NCI-H526 treated with DMSO at 0.1 percent for 48 hours (cell line): ENCODE data around the gene PGC.
A peak's percentile ranks its signal among the peaks of the same experiment; 100 is the strongest.

ENCODE experiments used
- DNase-seq: peaks from one replicate; lab custom pipeline; 2025; lab: John Stamatoyannopoulos, UW

The PGC gene

DNA sequence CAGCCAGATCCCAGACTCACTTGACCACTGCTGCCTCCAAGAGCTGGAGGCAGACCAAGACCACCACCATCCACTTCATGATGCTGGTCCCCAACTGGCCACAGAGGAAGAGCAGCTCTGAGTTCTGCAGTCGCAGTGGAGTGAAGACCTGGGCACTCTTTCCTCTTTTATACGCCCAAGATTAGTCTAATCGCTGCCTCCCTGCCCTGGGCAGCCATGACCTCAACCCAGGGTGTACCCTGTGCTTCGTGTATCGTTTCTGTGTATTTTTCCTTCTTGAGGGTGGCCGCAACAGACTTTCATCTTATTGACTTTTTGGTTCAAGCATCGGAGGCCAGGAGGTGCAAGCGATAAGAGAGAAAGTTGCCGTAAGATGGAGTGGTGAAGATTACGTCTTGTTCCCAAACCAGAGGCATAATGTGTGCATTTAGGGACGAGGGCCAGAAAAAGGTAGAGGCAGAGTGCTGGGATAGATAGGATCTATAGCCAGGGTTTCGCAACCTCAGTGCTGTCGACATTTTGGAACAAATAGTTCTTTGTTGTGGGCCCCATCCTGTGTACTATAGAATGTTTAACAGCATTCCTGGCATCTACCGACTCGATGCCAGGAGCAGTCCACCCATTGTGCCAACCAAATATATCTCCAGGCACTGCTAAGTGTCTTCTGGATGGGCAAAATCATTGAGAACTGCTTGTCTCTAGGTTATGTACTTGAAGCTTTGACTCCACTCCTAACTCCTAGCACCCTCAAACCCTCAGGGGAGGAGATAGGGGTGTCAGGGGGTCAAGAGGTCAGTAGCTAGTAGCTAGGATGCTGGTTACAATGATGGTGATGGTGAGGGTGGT, at the start of gene PGC:
Gene PGC (minus strand): TSS at position 142 of the 846 bp plus-strand sequence. CDS start 63 bp downstream, at position 79.
- no peak for DNase-seq

DNA sequence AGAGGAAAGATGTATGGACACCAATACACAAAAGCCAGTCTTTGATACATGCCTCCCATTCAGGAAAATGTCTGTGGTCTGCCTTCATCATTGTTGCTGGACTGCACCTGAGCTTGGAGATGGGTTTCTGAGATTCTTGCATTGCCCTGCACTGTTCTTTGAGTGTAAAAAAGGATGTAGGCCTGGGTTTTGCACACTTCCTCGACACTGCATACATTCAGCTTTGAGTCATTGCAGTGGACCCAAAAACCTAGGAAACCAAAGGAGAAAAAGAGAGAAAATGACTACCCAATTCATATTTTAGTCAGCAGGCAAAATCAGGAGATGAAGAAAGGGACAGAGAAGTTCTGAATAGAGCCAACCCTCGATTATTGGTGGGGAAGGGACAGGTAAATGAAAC, 49.3 kb upstream of the PGC start:
- DNase-seq, result no peak

DNA sequence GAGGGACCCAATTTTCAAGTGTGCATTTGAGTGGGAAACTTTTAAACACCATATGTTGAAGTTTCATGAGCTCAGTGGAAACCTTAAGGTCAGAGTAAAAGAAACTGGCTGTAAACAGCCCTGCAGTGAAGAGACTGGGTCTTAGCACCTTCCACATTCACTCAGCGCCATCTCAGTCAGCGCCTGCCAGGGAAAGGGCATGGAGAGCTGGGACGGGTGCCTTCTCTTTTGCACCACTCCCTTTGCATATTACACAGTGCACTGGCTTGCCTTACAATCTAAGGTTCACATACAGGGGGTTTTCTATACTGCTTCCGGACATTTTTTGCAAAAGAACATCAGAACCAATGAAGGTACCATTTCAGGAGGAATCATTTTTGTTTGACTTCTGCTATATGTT, 44.8 kb upstream of the PGC start:
- DNase-seq, result no peak

DNA sequence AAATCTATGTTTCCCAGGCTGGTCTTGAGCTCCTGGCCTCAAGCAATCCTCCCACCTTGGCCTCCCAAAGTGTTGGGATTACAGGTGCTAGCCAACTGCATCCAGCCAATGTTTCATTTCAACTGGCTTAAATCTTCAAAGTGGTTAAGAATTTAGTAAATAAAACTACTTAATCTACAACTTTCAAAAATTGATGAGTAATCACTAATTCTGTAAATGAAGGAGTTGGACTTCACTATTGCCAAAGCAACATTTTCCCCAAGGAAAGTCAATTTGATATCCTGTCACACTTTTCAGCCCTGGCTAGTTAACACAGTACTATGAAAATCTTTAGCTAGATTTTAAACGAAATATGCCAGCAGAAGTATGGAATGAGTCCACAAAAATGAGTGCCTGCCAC, 44.1 kb upstream of the PGC start:
- no peak for DNase-seq

DNA sequence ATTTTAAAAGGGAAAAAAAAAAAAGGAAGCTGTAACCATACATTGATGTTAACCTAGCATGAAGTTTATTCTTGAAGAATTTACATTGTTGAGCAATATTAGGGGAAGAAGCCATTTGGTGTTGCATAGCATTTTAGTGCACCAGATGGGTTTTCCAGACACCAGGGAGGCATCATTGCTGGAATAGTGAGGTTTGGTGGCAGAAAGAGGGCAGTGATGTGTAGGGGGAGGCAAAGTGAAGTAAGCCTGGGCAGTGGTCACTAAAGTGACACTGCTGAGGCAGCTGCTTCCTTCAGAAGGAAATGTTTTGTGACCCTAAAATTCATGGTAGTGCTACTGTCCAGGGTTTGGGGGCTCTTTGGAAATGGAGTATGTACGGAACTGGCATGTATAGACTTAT, 42.8 kb upstream of the PGC start:
- DNase-seq, result no peak

DNA sequence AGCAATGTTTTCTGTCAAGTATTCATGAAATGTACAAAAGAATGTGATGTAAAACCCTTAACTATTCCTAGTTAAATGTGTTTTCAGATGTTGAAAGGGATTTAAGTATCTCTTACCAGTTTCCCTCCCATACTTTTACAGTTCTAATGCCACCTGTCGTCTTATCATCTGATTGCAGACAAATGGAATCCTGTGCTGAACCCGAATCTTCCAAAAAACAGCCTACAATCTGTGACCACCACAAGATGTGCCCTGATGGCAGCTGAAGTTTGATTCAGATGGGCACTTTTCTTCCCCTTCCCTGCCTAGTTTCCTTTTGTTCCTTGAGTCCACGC, 42.2 kb upstream of the PGC start:
- DNase-seq, result no peak

DNA sequence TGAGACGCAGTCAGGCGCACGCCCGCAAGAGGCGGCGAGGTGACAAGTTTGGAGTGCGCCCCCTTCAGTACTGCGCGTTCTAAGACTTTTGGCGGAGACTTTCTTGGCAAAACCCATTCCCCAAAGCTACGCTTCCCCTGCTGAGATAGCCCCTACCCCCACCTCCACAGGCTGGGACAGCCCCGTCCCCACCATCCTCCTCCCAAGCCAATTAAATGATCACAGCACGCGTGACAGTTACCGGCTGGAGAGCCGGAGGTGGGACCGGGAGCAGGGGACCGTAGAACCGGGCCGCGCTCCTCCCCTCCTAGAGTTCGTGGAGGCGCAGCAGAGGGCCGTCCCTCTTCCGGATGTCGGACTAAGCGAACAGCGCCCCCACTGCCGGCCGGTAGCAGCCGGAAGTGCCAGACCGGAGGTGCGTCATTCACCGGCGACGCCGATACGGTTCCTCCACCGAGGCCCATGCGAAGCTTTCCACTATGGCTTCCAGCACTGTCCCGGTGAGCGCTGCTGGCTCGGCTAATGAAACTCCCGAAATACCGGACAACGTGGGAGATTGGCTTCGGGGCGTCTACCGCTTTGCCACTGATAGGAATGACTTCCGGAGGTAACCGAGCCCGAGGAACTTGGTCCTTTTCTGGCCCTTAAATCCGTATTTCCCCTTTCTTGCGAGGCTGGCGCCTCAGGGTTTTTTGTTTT, 40.2 kb upstream of the PGC start, which contains the start of gene TOMM6:
Gene TOMM6 (plus strand): TSS at position 476 of the 699 bp plus-strand sequence. CDS start 4 bp downstream, at position 480.
- DNase-seq, result peak; percentile 82

DNA sequence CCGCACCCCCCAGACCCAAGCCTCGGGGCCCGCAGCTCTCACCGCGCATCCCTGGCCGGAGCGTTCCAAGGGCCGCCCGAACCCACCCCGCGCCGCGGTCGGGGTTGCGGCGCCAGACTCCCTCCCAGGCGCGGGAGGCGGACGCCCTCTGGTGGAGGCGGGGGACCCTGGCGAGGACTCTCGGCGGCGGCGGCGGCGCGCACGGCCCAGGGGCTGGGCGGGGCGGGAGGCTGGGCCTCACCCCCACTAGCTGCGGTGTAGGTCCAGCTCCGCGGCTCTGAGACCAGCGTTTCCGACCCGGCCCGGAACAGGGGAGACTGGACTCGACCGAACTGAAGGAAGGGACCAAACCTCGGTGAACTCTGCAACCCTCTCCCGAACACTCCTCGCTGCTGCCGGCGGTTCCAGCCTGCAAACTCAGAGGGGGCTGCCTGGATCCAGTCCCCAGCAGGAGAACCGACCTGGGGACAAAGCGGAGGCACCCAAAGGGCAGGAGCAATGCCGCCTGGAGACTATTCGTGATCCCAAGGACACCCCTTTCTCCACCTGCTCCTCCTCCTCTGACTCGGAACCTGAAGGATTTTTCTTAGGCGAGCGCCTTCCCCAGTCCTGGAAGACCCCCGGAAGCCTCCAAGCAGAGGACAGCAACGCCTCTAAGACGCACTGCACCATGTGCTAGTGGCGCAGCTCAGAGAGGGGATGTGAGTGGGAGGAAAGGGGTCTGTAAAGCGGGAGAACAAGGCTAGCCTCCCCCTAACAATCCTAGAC, 39.4 kb upstream of the PGC start:
- DNase-seq, result peak; percentile 55

DNA sequence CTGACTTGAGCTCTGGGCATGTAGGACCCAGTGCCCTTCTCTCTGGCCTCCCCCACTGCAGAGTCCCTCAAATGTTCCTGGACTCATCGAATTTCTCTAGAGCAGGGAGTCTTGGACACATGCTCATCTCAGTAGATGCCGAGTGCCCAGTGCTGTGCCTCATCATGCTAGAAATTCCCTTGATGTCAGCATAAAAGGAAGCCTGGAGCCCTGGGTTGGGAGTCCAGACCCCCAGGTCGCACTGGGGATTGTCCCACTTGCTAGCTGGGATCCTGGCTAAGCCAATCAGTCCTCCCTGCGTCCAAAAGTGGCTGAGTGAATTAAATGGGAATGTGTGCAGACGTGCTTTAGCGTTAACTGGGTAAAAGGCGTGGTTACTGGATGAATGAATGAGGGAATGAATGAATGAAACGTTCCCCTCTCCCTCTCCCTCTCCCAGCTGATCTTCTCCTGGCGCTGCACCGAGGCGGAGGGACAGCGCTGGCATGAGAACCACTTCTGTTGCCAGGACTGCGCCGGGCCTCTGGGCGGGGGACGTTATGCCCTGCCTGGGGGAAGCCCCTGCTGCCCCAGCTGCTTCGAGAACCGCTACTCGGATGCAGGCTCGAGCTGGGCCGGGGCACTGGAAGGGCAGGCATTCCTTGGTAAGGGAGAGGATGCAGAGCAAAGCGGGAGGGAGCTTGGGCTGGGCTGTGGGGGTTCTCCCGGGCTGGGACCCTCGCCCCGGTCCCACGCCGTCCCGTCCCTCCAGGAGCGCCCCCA, 38.7 kb upstream of the PGC start:
- DNase-seq, result no peak

DNA sequence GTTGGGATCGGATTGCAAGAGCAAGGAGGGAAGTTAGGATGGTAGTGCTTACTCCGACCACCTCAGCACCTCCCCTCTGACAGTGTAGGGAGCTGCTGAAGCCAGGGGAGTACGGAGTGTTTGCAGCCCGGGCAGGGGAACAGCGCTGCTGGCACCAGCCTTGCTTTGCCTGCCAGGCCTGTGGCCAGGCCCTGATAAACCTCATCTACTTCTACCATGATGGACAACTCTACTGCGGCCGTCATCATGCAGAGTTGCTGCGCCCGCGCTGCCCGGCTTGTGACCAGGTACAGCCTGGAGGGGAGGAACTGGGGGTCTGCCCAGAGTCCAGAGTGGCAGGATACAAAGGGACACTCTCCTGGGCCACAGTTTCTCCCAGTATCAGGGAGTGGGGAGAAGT, 38.1 kb upstream of the PGC start:
- no peak for DNase-seq

DNA sequence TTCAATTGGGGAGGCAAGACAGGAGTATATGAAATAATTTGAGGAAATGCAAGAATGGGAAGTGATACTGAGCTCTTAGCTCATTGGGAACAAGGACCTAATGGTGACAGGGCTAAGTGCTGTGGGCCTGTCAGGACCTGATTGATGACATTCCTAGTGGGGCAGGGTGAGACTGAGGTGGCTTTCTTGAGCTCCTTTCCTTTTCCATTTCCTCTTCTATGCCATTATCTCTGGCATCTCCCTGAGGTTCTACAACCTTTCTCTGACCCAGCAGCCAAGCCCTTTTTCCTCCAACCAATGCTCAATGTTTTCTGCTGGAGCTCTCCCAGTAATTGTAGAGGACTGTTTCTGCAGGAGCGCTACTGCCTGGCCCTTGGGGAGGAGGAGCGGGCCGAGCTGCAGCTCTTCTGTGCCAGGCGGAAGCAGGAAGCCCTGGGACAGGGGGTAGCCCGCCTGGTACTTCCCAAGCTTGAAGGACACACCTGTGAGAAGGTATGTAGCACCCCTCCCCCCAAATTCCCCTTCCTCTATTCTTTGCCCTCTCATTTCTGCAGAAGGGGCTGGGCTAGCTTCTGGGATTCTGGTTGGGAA, 37.5 kb upstream of the PGC start:
- no peak for DNase-seq

DNA sequence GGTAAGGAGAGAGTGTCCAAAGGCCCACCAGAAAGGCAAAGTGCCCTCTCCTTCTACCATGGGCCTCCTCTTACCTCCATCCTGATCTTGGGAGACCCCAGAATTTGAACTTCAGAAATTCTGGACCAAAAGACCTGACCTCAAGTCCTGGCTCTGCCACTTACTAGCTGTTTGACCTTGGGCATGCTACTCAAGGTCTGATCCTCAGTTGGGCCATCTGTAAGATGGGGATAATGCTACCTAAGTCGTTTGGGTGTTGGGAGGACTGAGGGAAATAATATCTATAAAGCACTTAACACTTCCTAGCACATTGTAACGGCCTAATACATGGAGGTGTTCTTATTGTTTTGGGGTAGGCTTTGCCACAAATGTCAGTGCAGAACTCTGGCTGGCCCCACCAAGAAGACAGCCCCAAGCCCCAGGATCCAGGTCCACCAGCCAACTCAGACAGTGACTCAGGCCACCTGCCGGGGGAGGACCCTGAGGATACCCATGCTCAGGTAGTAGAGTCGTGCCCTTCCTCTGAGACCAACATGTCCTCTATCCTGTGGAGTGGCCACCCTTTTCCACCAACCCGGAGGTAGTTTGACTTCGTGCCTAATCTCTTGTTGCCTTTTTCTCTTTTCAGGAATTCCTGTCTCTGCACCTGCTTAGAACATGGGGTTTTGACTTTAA, 36.0 kb upstream of the PGC start:
- no peak for DNase-seq

DNA sequence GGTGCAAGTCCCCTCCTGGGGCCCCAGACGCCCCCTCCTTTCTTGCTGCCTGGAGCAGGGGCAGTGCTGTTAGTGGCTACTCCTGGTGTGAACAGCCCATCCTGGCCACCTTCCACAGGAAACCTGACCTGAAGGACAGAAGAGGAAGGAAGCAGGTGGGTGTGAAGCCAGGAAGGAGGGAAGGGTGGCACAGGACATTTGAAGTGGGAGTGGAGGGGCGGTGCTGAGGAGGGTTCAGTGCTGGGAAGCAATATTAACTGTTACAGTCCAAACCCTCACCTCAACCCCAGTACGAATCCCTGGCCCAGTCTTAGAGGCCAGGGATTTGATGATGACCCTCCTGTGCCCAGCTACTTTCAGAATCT, 34.2 kb upstream of the PGC start:
- DNase-seq, result no peak

DNA sequence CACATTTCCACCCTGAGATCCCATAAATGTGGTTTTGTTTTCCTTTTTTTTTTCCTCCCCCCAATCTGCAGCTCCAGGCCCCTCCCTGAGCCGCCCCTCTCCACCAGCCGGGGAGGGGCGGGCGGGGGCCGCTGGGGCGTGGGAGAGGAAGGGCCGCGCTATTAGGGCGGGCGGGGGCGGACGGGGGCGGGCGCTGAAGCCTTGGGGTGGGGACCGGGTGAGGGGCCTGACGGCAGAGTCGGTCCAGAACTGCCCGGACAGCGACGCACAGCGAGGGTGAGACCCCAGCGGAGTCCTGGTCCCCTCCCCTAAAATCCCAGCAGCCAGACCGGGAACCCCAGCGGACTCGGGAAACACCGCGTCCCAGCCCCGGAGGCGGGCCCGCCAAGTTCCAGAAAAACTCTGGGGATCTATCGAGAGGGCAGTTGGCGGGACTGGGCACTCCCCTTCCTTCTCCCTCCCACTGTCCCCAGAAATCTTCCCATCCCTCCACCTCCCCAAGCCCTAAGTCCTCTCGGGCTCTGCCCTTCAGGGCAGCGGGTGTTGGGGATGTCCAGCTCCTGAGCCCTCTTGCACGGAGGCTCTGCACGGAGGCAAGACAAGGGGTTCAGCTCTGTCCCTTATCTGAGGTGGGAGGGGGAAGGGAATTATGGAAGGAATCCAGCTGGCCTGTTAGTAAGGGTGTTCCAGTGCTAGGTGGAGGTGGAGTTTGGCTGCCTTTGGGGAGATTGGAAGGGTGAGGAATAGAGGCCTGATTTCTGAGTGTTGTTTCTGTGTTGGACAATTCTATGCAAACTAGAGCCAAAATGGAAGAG, 33.6 kb upstream of the PGC start, which contains the start of gene PRICKLE4:
Gene PRICKLE4 (plus strand): TSS at position 232 of the 815 bp plus-strand sequence. CDS start 2,692 bp downstream, outside the sequence.
- no peak for DNase-seq

DNA sequence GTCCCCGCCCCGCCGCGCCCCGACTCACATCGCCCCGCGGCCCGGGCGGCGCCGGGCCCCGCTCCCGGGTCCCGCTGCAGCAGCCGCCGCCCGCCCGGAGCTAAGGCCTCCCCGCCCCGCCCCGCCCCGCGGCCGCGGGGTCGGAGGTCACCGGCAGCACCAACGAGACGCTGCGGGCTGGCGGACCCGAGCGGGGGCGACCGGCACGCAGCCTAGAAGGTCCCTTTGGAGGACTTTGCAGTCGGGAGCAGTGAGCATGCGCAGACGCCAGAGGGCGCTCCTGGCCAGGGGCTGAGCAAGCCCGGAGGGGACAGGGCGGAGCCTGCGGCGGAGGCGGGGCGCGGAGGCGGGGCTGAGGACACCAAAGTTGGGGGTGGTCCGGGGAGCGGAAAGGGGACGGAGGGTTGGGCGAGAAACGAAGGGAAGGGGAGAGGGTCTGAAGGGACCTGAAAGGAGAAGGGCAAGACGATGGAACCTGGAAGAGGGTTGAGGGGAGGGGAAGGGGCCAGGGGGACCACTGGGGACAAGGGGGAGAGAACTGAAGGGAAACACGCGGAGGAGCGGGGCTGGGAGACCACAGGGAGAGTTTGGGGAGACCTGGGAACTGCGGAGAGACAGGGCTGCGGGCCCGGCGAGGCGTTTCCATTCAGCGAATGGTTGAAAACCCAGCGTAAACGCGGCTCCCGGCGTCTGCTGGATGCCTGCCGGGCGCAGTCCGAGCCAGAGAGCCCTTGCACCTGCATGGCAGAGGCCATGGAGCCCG, 32.8 kb upstream of the PGC start, which contains the start of gene FRS3:
Gene FRS3 (minus strand): TSS at position 113 of the 763 bp plus-strand sequence. CDS start 2,913 bp downstream, outside the sequence.
- peak; percentile 81 for DNase-seq

DNA sequence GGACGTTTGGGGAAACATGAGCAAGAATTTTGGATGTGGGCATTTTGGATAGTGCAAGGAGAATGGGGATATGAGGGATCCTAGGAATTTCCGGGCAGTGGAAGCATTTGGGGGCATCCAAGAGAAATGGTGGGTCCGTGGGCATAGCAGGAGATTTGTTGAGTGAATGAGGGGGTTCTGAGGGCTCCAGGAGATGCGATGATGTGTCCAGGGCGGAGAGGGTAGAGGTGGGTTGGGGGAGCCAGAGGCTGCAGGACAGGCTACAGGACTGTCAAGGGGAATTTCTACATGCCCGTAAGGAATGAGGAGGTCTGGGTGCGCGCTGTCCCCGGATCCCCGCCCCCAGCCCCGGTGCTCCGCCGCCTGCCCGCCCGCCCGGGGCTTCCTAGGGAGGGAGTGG, 32.1 kb upstream of the PGC start:
- DNase-seq, result no peak

DNA sequence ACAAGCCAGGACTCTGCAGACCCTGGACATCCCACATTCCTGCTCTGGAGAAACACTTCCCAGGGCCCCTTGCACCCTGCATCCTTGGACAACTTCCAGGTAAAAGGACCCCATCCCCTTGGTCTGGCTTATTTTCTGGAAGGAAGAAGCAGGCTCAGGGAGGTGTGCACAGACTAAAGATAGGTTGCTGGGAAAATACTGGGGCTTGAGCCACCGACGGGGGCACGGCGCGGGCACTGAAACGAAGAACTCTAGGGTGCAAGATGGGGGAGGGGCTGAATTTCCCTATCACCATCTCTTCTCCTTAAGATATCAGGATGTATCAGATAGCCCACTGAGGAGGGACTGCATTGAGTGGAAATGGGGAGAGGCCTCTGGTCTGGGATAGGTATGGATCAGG, 31.7 kb upstream of the PGC start:
- no peak for DNase-seq

DNA sequence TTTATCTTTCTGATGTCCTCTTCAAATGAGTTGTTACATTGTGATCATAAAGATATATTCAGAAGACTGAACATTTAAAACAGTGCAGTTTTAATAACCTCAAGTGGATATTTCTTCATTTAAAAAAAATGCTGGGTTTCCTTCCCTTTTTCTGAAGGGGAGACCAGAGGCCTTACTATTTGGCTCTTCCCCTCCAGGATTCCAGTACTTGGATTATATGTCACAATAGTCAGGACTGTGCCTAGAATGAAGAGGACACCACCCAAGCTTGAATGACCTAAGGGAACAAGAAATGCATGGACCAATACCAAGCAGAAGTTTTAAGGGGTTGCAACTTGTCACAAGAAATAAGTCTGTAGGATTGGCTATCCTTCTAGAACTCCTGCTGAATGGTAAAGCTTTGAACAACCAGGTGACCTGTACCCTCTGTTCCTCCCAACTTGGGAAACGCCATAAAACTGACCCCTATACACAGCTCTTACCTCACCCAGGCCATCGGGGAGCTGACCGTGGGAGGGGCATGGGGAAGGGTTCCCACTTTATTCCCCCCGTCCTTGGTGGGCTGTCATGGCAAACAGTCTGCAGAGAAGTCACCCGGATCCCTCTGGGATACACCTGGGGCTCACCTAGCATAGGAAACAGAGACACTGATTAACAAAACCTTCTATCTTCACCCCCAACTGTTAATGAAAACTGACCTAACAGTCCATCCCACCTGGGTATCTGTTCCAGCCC, 30.5 kb upstream of the PGC start:
- DNase-seq, result no peak
